Lower lobe of right lung (tissue), 2 donors: ENCODE data around the gene KRT83. TPM values are rescaled to one million over a fixed set of nuclear protein-coding genes. Genes with fewer than 3 reads are reported as not detected.

Experiments used
- ATAC-seq, 2 donors: fragments of 200-7000 bp; cut with Tn5 transposase; one replicate each; pipeline ENCODE4 v1.9.1; 2020 to 2022; ENCODE audit warnings: mild to moderate bottlenecking in 2 of 2, moderate library complexity in 2 of 2
- DNase-seq: peaks from one replicate; pipeline ENCODE4 v3.0.0-alpha.2; 2020
- H3K27ac ChIP-seq: fragments of 200-600 bp; one replicate; pipeline ENCODE4 v1.8.0; 2022
- H3K27me3 ChIP-seq: fragments of 200-600 bp; one replicate; pipeline ENCODE4 v1.8.0; 2022; ENCODE audit warnings: low read depth
- H3K36me3 ChIP-seq: fragments of 200-600 bp; one replicate; pipeline ENCODE4 v1.8.0; 2022; ENCODE audit warnings: mild to moderate bottlenecking
- H3K4me1 ChIP-seq: fragments of 200-600 bp; one replicate; pipeline ENCODE4 v1.8.0; 2022
- H3K4me3 ChIP-seq: fragments of 200-600 bp; one replicate; pipeline ENCODE4 v1.8.0; 2022; ENCODE audit warnings: mild to moderate bottlenecking
- H3K9me3 ChIP-seq: fragments of 200-600 bp; one replicate; pipeline ENCODE4 v1.8.0; 2022
- intact Hi-C: fragments of 100-400 bp; cut with DNase I; formaldehyde crosslinking; loops from one replicate; pipeline ENCODE4 v1.11.0; 2022
- total RNA-seq: library from RNA; stranded (reverse); fragmentation: NEBNext Ultra II Directional; extraction: Animal tissue kit (Norgen Biotek cat#: 25700); gene quantifications from one replicate; pipeline ENCODE4 v1.2.1, GENCODE V29; 2021
- TF ChIP-seq, protein P1 (sequence below): fragments of 200-600 bp; IDR thresholded peaks from one replicate; pipeline ENCODE4 v1.8.0; 2022; ENCODE audit warnings: antibody characterized with exemption, mild to moderate bottlenecking
- donor health status: DM: no; HTN: yes; CAD: no; lungs with severe emphysema.

Gene KRT83
- total RNA-seq, 1 donor from 2014 or later = not detected

GRCh38 chr12:52300796-52301691 lies 20.2 kb downstream of the KRT83 start:
- no peak for DNase-seq
- intact Hi-C loops = no loop called here
- TF ChIP-seq, protein P1, sequence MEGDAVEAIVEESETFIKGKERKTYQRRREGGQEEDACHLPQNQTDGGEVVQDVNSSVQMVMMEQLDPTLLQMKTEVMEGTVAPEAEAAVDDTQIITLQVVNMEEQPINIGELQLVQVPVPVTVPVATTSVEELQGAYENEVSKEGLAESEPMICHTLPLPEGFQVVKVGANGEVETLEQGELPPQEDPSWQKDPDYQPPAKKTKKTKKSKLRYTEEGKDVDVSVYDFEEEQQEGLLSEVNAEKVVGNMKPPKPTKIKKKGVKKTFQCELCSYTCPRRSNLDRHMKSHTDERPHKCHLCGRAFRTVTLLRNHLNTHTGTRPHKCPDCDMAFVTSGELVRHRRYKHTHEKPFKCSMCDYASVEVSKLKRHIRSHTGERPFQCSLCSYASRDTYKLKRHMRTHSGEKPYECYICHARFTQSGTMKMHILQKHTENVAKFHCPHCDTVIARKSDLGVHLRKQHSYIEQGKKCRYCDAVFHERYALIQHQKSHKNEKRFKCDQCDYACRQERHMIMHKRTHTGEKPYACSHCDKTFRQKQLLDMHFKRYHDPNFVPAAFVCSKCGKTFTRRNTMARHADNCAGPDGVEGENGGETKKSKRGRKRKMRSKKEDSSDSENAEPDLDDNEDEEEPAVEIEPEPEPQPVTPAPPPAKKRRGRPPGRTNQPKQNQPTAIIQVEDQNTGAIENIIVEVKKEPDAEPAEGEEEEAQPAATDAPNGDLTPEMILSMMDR = no peak

GRCh38 chr12:52298677-52299190 lies 22.5 kb downstream of the KRT83 start:
- H3K4me3 ChIP-seq = no peak overlapping the region
- H3K27me3 ChIP-seq = peaks cover 7% of the 10 kb centered on the region
- no peaks in the 10 kb centered on the region for H3K9me3 ChIP-seq
- ATAC-seq (no peak), DNase-seq (no peak)
- intact Hi-C loops = no loop called here
- no peaks in the 10 kb centered on the region for H3K36me3 ChIP-seq
- TF ChIP-seq, protein P1 = no peak
- no peaks in the 10 kb centered on the region for H3K4me1 ChIP-seq
- no peak overlapping the region for H3K27ac ChIP-seq

More at GRCh38 chr12:52300796-52301691, 20.2 kb downstream of the KRT83 start:
- ATAC-seq = no peak
- Histone ChIP-seq H3K27me3 (peaks cover 7% of the 10 kb centered on the region), H3K27ac (no peak overlapping the region), H3K9me3 (no peaks in the 10 kb centered on the region), H3K4me3 (no peak overlapping the region), H3K4me1 (no peaks in the 10 kb centered on the region), H3K36me3 (no peaks in the 10 kb centered on the region)

DNA sequence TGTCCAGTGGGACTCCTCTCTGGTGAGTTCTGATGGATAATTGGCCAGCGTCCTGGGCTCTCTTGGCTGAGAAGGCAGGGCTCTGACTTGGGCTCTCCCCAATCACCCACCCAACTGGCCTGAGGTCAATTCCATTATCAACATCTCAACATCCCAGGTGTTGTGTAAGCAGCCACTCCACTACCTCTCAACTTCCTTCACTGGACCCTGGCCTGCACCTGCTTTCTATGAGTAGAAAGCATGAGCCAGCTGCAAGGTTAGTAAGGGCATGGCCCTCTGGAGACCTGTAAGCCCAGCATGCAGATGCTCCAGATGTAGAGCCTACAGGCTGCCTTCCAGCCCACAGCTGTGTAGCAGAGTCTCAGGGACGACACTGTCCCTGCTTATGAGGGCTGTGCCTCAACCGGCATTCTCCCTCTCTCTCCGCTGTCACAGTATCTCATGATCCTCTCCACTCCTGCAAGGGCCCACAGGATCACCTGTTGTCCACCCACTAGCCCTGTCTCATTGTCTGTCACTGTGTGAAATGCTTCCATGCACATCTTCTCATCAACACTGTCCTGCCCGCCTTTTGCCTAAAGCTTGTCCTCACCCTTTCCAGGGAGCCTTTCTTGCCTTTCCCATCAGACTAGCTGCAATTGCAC lies 24.5 kb downstream of the KRT83 start:
- no peaks in the 10 kb centered on the region for H3K4me1 ChIP-seq
- ATAC-seq = peak; percentile 73 to 84
- peaks cover 16% of the 10 kb centered on the region for H3K27me3 ChIP-seq
- intact Hi-C loops = no loop called here
- no peak overlapping the region for H3K27ac ChIP-seq
- H3K4me3 ChIP-seq = no peak overlapping the region
- TF ChIP-seq, protein P1 = no peak
- no peaks in the 10 kb centered on the region for H3K36me3 ChIP-seq
- DNase-seq = no peak
- H3K9me3 ChIP-seq = no peaks in the 10 kb centered on the region

GRCh38 chr12:52295663-52296062 lies 25.5 kb downstream of the KRT83 start:
- TF ChIP-seq, protein P1 = no peak
- H3K36me3 ChIP-seq = no peaks in the 10 kb centered on the region
- H3K9me3 ChIP-seq = no peaks in the 10 kb centered on the region
- H3K4me1 ChIP-seq = no peaks in the 10 kb centered on the region
- ATAC-seq = no peak
- DNase-seq = no peak
- no peak overlapping the region for H3K4me3 ChIP-seq
- H3K27ac ChIP-seq = no peak overlapping the region
- peaks cover 20% of the 10 kb centered on the region for H3K27me3 ChIP-seq
- intact Hi-C loops = no loop called here

DNA sequence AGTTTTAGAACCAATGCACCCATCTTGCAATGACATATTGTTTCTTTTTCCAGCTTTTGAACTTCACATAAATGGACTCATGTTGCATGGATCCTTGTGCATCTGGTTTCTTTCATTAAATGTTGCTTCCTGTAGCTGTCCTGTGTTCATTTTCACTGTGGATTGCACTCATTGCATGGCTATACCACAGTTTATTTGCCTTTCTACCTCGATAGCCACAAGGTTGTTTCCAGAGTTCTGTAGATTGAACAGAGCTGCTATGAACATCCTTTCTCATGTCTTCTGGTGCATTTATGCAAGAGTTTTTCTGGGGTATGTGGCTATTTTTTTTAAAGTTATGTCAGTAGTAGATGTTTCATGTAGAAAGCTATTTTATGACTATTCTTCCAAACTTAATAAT lies 26.4 kb downstream of the KRT83 start:
- intact Hi-C loops = no loop called here
- H3K36me3 ChIP-seq = no peaks in the 10 kb centered on the region
- TF ChIP-seq, protein P1 = no peak
- H3K27ac ChIP-seq = no peak overlapping the region
- peaks cover 20% of the 10 kb centered on the region for H3K27me3 ChIP-seq
- DNase-seq (no peak), ATAC-seq (no peak)
- no peaks in the 10 kb centered on the region for H3K9me3 ChIP-seq
- no peaks in the 10 kb centered on the region for H3K4me1 ChIP-seq
- no peak overlapping the region for H3K4me3 ChIP-seq
